Measurements from ENCODE around the gene MPO. TPM values are rescaled to one million over a fixed set of nuclear protein-coding genes. Genes with fewer than 3 reads are reported as not detected.

The MPO gene
- polyA plus RNA-seq, 10 donors: 4.1 to 17.8 (median 7.6) TPM

DNA sequence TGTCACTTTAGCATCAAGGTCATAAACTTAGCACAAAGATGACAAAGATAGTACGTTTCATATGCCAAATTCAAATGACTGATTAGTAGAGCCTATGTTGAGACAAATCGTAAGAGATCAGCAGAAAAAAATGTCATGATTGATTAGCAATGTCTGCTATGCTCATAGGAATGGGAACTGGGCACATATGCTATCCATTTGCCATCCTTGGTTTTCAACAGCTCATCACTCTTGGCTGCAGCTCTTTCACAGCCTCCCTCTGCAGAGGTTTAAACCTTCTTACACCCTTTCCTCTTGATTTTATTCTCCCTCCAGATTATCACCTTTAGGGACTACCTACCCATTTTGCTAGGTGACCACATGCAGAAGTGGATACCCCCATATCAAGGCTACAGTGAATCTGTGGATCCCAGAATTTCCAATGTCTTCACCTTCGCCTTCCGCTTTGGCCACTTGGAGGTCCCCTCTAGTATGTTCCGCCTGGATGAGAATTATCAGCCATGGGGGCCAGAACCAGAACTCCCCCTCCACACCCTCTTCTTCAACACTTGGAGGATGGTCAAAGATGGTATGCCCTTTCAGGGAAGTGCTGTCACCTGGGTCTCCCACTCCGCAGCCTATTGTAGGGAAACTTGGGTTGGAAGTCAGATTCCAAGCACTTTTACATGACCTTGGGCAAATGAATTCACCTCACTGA is 16.2 kb downstream of the MPO start:
- no peak for DNase-seq

GRCh38 chr17:58263773-58264172 is 17.0 kb downstream of the MPO start:
- no peak for DNase-seq

DNA sequence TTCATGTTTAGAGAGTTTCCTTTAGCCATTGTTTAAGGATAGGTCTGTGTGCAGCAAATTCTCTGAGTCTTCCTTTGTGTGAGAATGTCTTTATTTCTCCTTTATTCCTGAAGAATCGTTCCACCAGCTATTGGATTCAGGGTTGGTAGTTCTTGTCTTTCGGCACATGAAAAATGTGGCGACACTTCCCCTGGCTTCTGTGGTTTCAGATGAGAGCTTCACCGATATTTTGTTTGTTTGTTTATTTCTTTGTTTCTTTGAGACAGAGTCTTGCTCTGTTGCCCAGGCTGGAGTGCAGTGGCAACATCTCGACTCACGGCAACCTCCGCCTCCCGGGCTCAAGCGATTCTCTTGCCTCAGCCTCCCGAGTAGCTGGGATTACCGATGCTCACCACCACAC is 18.6 kb downstream of the MPO start:
- DNase-seq: no peak

- DNase-seq: no peak
These were observed 25.9 kb downstream of the MPO start for GRCh38 chr17:58254803-58255202.

- DNase-seq: no peak
These were observed 27.7 kb downstream of the MPO start for GRCh38 chr17:58253082-58253481.

- DNase-seq: no peak
These were observed 28.6 kb downstream of the MPO start for GRCh38 chr17:58252141-58252540.

- DNase-seq: no peak
These were observed 30.3 kb downstream of the MPO start for GRCh38 chr17:58250344-58251011.

- DNase-seq: peak; percentile 51 to 89 (median 78)
These were observed 31.2 kb downstream of the MPO start for GRCh38 chr17:58249270-58250133.

GRCh38 chr17:58248955-58249269 is 31.8 kb downstream of the MPO start:
- DNase-seq: no peak

- DNase-seq: no peak
These were observed 33.0 kb downstream of the MPO start for GRCh38 chr17:58247511-58248363.

GRCh38 chr17:58246781-58247180 is 34.0 kb downstream of the MPO start:
- no peak for DNase-seq

DNA sequence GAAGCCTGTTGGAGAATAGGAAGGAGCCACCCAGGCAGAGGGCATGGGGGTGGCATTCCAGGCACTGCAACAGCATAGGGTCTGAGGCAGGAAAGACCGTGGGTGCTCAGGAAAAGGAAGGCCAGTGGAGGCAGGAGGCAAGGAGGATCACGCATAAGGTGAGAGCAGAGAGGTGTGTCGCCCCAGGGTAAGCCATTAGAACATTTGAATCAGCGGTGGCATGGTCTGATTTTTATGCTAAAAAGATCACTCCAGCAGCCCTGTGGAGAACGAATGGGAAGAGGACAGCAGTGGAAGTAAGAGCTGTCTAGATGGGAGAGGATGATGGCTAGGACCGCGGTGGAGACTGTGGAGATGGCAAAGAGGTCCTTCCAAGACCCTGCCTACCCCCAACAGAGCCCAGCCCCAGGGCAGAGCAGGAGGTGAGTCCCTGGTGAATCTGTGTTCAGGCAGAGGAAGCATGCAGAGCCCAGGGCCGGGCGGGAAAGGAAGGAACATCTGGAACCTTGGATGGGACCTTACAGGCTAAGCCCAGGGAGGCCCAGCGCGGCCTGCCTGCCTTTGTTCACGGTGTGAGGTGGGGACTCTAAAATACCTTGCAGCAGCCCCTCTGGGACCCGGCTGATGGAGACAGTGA is 34.5 kb downstream of the MPO start:
- DNase-seq: no peak

- DNase-seq: no peak
These were observed 35.2 kb downstream of the MPO start for GRCh38 chr17:58245428-58246103.

DNA sequence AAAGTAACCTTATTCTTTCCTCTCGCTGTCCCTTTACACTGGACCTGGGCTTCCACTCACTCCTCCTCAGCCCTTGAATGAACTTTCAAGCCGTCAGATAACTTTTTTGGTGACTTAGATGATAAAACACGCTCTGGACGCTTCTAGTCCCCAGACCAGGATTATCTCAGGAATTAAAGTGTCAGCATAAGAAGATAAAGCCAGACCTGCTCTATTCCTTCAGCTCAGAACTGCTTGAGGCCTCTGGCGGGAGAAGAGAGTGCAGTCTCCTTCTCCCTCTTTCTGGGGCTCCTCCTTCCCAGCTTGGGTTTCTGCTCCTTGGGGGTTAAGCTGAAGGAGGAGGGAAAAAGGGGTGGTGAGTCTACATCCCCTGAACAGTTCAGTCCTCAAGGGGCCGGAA is 35.8 kb downstream of the MPO start:
- DNase-seq: no peak

- DNase-seq: peak in 1 of 3 donors; percentile 11
These were observed 38.5 kb downstream of the MPO start for GRCh38 chr17:58242171-58242784.

DNA sequence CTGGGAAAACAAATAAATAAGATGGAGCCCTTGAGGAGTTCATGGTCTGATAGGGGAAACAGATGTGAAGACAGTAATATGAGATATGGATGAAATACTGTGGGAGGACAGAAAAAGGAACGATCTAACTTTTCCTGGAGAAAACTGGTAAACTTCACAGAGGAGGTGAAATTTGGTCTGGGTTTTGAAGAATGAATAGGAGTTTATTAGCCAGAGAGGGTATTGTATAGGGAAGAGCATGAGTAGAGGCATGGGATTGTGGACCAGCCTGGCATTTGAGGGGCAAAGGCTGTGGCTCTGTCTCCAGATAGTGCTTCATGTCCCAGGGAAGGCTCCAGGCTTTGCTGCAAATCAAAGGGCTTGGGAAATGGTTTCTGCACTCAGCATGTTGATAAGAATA is 40.7 kb downstream of the MPO start:
- no peak for DNase-seq

DNA sequence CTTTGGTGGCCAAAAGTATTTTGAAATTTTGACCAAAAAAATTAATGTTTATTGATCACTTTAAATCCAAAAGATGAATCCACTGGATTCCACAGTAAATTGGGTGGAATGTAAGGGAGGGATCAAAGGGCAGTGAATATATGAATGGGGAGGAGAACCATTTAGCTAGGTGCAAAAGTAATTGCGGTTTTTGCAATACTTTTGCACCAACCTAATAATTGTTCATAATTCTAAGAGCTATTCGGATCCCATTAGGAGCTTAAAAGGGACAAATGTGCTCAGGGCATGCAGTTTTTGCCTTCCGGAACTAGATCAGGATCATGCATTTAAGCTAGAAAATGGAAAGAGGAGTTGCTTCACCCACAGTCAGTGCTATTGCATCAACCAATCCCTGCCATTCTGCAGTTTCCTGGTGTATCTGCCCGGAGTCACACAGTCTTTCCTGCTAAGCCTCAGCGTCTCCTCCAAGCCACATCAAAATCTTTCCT is 42.5 kb downstream of the MPO start, which contains the start of gene LPO:
LPO (plus strand) TSS at position 438 of the 488 bp plus-strand sequence. CDS start 4,396 bp downstream, outside the sequence.
- no peak for DNase-seq

GRCh38 chr17:58236394-58236793 is 44.3 kb downstream of the MPO start:
- DNase-seq: no peak

GRCh38 chr17:58235821-58236220 is 44.9 kb downstream of the MPO start:
- DNase-seq: no peak

DNA sequence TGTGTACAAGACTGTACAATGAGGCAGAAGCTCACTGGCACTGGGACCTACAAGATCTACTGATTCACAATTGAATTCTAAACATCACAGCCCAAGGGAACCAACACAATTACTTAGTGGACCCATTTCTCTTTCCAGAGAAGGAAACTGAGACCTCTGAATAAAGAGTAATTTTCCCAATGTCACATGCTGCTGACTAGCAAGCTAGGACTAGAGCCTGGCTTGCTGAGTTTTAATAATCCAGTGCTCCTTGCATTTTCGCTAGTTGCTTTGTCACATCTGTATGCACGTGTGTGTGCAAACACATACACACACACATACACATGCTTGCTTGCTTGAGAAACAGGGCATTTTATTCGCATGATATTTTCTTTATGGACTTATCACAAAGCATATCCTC is 46.2 kb downstream of the MPO start:
- DNase-seq: no peak

Measured in muscle of back (tissue), 11 donors.